Transverse colon (tissue), 3 donors: ENCODE results near the gene CRTC3.

Experiments used
- CTCF ChIP-seq, 5 experiments: fragments of 200-600 bp in 3 of 5; fragments of 450-650 bp in 2 of 5; sonication (generic) in 3 of 5; IDR thresholded peaks; 1 replicate in 2 of 5; 2 replicates in 3 of 5; pipeline ENCODE4 v1.5.1; 2016 to 2017; ENCODE audit warnings: antibody characterized with exemption in 5 of 5, inconsistent platforms in 3 of 5, mild to moderate bottlenecking in 2 of 5, moderate library complexity in 1 of 5
- POLR2A ChIP-seq: fragments of 450-650 bp; IDR thresholded peaks from one replicate; pipeline ENCODE4 v1.6.1; 2016; ENCODE audit warnings: antibody characterized with exemption, mild to moderate bottlenecking, moderate library complexity

GRCh38 chr15:90690585-90690984, 160.9 kb downstream of the CRTC3 start:
- TF ChIP-seq CTCF (IDR thresholded peaks at IDR 0.05) (no peak), POLR2A (no peak)
